HG02763 (cell line): ENCODE results near the gene AMMECR1.
A peak's percentile ranks its signal among the peaks of the same experiment; 100 is the strongest.
"Not testable (repeated sequence)": the region's sequence is repeated elsewhere in the genome, so short reads cannot be mapped to it uniquely, and the experiment has no call there.

ENCODE experiments used
- ATAC-seq: cut with Tn5 transposase; IDR thresholded peaks from one replicate; pipeline ENCODE4 v1.9.1; 2021; ENCODE audit warnings: mild to moderate bottlenecking, moderate library complexity; ENCODE audit not compliant: unreplicated experiment

AMMECR1 gene

GRCh38 chrX:110317820-110318663, at the start of gene AMMECR1:
Gene AMMECR1, minus strand, starts transcription at chrX:110318085. Its CDS starts 14 bp downstream, at chrX:110318071.
- ATAC-seq = peak; percentile 68

GRCh38 chrX:110363244-110363643, 45.4 kb upstream of the AMMECR1 start:
- no peak for ATAC-seq

DNA sequence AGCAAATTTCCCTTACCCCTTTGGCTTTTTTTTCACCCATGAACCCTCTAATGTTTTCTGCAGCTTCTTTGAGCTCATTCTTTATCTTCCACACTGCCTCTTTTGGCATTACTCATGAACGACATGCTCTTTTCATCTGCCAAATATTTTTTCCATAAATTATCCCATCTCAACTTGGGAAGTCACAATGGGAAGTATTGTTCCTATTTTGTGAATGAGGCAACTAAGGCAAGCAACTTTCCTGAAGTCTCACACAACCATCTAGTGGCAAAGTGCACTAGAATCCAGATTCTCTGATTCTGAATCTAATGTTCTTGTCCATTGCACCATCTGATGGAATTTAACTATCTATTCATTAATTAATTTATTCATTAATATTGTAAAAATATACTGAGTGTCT, 41.4 kb upstream of the AMMECR1 start:
- ATAC-seq = no peak

- no peak for ATAC-seq
These were observed 40.7 kb upstream of the AMMECR1 start, which contains the start of gene RTL9 for GRCh38 chrX:110358548-110358947. Gene RTL9, plus strand, starts transcription at chrX:110358848. Its CDS starts 91,770 bp downstream, at chrX:110450618.

DNA sequence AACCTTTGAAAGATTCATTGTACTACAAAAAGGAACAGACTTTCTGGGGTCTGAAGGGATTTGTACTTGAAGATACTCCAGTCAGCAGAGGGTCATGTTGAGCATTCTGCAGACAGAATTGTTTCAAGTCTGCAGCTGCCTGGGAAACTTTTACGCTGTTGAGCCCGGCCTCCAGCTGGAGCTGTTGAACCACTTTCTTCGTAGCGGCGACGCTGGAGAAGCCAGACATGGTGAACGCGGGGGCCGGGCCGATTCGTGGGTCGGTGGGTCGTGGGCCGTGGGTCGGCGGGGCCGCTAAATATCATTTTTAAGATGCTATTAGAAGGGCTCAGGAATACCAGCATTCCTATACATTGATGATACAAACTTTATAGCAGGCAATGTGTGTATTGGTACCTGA, 28.8 kb upstream of the AMMECR1 start:
- no peak for ATAC-seq

GRCh38 chrX:110341189-110342035, 23.5 kb upstream of the AMMECR1 start:
- no peak for ATAC-seq

- ATAC-seq = no peak
These were observed 21.1 kb upstream of the AMMECR1 start for GRCh38 chrX:110338935-110339334.

- not testable (repeated sequence) for ATAC-seq
These were observed 15.6 kb upstream of the AMMECR1 start for GRCh38 chrX:110333458-110333857.

GRCh38 chrX:110331444-110332030, 13.7 kb upstream of the AMMECR1 start:
- no peak for ATAC-seq

- ATAC-seq = not testable (repeated sequence)
These were observed 10.7 kb upstream of the AMMECR1 start for GRCh38 chrX:110328613-110329012.

DNA sequence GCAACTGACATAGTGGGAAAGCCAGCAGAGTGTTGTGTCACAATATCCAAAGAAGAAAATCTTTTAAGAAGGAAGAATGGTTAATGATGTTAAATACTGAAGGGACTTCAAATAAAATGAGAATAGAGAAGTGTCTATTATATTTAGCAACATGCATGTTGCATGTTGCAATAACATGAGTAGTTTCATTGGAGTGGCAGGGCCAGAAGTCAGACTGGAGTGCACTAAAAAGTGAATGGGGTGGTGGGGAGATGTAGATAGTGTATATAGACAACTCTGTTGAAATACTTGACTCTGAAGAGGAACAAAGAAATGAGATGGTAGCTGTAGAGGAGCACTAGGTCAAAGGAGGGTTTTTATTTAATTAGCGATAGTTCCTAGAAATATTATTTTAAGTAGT, 9.5 kb upstream of the AMMECR1 start:
- no peak for ATAC-seq

DNA sequence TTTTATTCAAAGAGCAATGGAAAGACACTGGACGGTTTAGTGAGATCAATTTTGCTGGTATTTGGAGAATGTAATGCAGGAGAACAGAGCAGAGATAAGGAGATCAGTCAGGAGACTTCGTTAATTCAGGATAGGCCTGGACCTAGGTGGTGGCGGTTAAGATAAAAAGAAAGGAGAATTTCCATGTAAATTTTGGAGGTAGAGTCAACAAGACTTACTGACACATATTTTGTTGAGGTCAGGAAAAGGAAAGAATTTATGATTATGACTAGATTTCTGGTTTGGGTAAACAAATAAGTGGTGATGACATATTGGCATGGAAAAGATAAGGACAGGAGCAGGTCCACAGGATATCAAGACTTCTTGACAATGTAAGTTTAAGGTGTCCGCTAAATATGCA, 8.8 kb upstream of the AMMECR1 start:
- ATAC-seq = no peak

GRCh38 chrX:110322603-110323002, 4.7 kb upstream of the AMMECR1 start:
- no peak for ATAC-seq

- ATAC-seq = no peak
These were observed 3.8 kb upstream of the AMMECR1 start for GRCh38 chrX:110321670-110322069.

DNA sequence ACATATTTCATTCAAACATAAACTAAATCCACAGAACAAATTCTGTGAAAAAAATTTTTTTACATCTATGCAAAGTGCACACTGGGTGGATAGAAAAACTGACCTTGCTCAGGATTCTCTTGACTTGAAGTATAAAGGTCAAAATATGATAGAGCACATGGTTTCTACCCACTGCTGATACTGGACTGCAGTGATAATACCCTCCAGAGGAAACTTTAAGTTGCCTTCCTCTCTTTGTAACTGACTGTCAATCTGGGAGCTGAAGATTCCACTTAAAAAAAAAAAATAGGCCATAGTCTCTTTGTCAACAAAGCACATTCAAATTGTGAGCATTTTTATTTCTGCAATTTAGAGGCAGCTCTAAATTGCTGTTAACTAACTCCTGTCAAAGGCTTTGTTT, 3.2 kb upstream of the AMMECR1 start:
- no peak for ATAC-seq

DNA sequence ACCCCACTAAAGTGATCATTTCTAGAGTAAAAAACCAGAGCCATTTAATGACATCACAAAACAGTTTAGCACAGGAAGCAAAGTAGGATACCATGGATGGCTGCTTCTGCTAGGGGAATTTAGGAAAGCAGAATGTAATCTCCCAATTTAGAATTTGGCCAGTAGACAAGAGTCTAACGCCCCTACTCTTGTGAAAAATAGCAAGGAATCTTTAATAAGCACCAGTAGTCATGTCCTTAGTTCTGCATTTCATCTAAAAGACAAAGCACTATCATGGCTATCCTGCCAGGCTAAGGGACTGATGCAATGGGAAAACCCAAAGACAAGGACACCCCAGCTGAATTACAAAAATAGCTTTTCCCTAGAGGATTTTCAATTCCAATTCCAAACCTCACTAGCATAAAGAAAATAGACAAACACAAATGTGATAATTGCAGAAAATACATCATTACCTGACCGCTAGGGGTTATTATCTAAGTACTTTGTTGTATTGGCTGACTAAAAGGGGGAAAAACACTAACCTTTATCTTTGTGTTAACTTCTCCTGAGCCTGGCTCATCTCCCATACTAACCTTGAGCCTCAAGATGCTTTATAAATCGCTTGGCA, 2.6 kb upstream of the AMMECR1 start:
- ATAC-seq = no peak

GRCh38 chrX:110318664-110318968, 731 bp upstream of the AMMECR1 start:
- no peak for ATAC-seq

DNA sequence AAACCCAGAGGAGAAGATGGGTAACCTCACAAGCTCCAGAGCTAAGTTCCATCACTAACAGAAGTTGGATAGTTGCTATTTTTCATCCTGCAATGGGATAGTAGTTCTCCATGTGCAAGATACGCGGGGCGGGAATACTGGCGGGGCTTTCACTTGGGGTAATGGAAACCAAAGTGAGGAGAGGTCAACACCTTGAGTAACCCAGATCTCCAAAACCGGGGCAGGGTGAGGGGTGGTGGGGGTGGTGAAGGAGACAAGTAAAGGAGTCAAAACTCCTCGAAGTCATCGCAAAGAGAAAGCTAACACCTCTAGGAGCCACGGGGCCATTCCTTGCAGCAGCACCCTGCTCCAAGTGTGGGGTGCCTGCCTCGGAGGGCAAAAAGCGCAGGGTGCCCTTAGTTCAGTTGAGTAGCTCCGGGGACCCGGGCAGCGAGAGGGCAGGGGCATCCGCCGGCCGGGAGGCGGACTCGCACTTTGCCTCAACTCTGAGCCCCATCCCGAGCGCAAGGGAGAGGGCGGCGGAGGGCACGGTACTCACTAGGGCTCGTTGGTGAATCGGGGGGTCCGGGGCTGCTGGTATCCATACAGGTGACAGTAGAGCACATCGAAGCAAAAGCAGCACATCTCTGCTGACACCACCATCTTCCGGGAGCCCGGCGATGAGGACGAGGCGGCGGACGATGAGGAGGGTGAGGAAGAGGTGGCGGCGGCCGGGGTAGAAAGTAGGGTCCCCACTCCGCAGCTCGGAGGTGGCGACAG, 645 bp downstream of the AMMECR1 start:
- ATAC-seq = peak; percentile 13

- no peak for ATAC-seq
These were observed 1.4 kb downstream of the AMMECR1 start for GRCh38 chrX:110316351-110317060.

DNA sequence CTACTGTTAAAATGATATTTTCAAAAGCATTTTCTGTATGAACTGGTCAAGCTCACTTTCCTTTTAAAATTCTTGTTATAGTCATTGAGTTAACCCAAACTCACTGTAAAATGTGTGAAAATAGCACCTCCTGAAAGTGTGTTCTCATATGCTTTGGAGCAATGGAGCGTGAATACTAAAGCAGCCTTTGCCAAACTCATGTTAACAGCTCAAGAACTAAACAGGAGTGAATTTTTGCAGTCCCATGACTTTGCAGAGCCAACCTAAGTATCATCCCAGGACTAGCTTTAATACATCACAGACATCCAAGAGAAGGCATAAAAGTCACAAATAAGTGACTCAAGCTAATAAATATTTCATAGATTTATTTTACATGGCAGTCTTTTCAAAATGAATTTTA, 2.3 kb downstream of the AMMECR1 start:
- no peak for ATAC-seq
